Measurements from ENCODE around the gene IRGC.
"Not testable (repeated sequence)": the region's sequence is repeated elsewhere in the genome, so short reads cannot be mapped to it uniquely, and the experiment has no call there.

IRGC gene

GRCh38 chr19:43681821-43682220, 34.1 kb upstream of the IRGC start:
- no peak for TF ChIP-seq MYC (IDR thresholded peaks at IDR 0.05; ENCODE audit: low read depth, low read length)
- no peak for TF ChIP-seq CTCF (IDR thresholded peaks at IDR 0.05; ENCODE audit: low read depth, low read length)
- TF ChIP-seq MAX (IDR thresholded peaks at IDR 0.05; ENCODE audit: low read depth, low read length) = no peak
- no peak for TF ChIP-seq POLR2A (IDR thresholded peaks at IDR 0.05; ENCODE audit: extremely low read depth, insufficient read length)
- H3K4me3 ChIP-seq (ENCODE audit: low read depth, low read length) = no peak overlapping the region
- no peak for DNase-seq (ENCODE audit: low read depth)

GRCh38 chr19:43682269-43682668, 33.6 kb upstream of the IRGC start:
- H3K4me3 ChIP-seq (ENCODE audit: low read depth, low read length); DNase-seq (ENCODE audit: low read depth): not testable (repeated sequence)

GRCh38 chr19:43682824-43683661, 32.8 kb upstream of the IRGC start:
- no peak overlapping the region for H3K4me3 ChIP-seq (ENCODE audit: low read depth, low read length)
- TF ChIP-seq CTCF (IDR thresholded peaks at IDR 0.05; ENCODE audit: low read depth, low read length) = no peak
- no peak for TF ChIP-seq POLR2A (IDR thresholded peaks at IDR 0.05; ENCODE audit: extremely low read depth, insufficient read length)
- no peak for TF ChIP-seq MAX (IDR thresholded peaks at IDR 0.05; ENCODE audit: low read depth, low read length)
- TF ChIP-seq MYC (IDR thresholded peaks at IDR 0.05; ENCODE audit: low read depth, low read length) = no peak
- no peak for DNase-seq (ENCODE audit: low read depth)

GRCh38 chr19:43683905-43684304, 32.0 kb upstream of the IRGC start:
- no peak for DNase-seq (ENCODE audit: low read depth)
- no peak for TF ChIP-seq MYC (IDR thresholded peaks at IDR 0.05; ENCODE audit: low read depth, low read length)
- TF ChIP-seq MAX (IDR thresholded peaks at IDR 0.05; ENCODE audit: low read depth, low read length) = no peak
- no peak for TF ChIP-seq POLR2A (IDR thresholded peaks at IDR 0.05; ENCODE audit: extremely low read depth, insufficient read length)
- no peak for TF ChIP-seq CTCF (IDR thresholded peaks at IDR 0.05; ENCODE audit: low read depth, low read length)
- no peak overlapping the region for H3K4me3 ChIP-seq (ENCODE audit: low read depth, low read length)

GRCh38 chr19:43684326-43684725, 31.6 kb upstream of the IRGC start:
- DNase-seq (ENCODE audit: low read depth) = no peak
- H3K4me3 ChIP-seq (ENCODE audit: low read depth, low read length) = no peak overlapping the region
- TF ChIP-seq MYC (IDR thresholded peaks at IDR 0.05; ENCODE audit: low read depth, low read length) (no peak), MAX (IDR thresholded peaks at IDR 0.05; ENCODE audit: low read depth, low read length) (no peak), POLR2A (IDR thresholded peaks at IDR 0.05; ENCODE audit: extremely low read depth, insufficient read length) (no peak), CTCF (IDR thresholded peaks at IDR 0.05; ENCODE audit: low read depth, low read length) (no peak)

- no peak for TF ChIP-seq CTCF (IDR thresholded peaks at IDR 0.05; ENCODE audit: low read depth, low read length)
- TF ChIP-seq POLR2A (IDR thresholded peaks at IDR 0.05; ENCODE audit: extremely low read depth, insufficient read length) = no peak
- no peak for TF ChIP-seq MYC (IDR thresholded peaks at IDR 0.05; ENCODE audit: low read depth, low read length)
- H3K4me3 ChIP-seq (ENCODE audit: low read depth, low read length) = no peak overlapping the region
- DNase-seq (ENCODE audit: low read depth) = no peak
Observed at GRCh38 chr19:43687660-43687997, 28.2 kb upstream of the IRGC start.
